HG02943 (cell line): ENCODE measurements around the gene RNF11.
A peak's percentile ranks its signal among the peaks of the same experiment; 100 is the strongest.

Source experiments
- ATAC-seq: cut with Tn5 transposase; IDR thresholded peaks from one replicate; pipeline ENCODE4 v1.9.1; 2021; ENCODE audit warnings: mild to moderate bottlenecking, low read depth, moderate library complexity; ENCODE audit not compliant: unreplicated experiment

Gene RNF11

DNA sequence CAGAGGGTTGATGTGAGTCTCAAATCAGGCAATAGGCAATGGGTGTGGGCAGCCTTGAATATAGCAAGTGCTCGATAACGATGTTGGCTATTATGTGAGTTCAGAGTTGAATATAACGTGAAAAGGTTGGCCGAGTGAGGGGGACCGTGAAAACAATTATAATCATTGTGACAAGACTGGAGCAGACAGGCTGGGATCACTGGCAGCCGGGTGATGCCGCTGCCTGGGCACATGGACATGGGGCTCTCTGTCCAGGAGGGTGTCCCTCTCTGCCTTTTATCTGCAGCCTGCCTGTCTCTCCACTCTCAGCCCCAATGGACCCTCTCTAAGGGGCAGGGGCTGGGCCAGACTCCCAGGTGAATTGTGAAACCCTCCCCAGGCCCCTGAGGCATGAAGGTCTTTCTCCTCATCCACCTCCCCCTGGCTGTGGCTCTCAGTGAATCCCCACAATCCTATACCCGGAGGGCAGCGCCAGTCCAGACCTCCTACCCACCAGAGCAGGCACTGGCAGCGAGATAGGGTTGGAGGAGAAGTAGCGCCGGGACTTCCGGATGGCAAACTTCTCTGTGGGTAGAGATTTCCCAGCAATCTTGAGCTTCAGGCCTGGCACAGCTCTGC, 57.9 kb downstream of the RNF11 start:
- ATAC-seq: no peak

DNA sequence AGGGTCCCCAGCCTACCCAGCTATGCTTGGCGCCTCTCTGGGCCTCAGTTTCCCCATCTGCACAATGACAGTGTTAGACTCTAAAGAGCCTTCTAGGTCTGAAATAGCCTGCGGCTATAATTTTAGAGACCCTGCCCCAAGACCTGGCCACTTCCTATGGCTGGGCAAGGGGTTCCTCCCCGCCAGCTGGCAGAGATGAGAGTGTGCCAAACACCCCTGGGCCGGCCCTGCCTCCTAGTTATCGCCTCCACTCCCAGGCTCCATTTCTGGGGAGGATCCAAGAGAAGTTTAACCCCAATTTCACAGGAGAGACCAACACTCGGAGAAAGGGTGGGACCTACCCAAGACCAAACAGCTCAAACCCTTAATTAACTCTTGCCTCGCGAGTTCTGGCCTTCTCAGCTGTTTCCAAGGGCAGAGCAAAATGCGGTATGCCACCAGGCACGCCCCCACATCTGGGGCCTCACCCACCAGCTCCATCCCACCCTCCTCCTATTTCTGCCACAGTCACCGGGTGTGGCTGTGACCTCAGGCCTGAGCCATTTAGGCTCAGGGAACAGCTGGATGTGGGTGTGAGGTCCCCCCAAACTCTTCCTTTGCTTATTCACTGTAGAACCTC, 58.6 kb downstream of the RNF11 start:
- ATAC-seq: no peak

DNA sequence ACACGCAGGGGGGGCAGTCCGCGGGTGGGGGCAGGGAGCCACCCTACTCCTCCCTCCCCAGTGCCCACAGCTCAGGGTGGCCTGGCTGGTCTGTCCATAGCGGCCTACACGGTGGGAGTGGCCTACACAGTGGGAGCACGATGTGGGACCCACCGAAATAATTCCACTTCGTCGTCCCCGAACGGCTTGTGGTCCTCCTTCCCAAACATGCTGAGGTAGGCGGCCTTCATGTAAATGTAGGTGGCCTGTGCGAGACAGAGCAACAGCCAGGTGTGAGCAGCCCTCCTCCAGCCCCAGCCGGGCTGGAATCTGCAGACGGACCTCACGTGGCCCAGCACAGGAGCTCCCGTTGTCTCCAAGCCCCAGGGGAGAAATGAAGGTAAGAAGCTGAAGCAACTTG, 59.9 kb downstream of the RNF11 start:
- no peak for ATAC-seq

DNA sequence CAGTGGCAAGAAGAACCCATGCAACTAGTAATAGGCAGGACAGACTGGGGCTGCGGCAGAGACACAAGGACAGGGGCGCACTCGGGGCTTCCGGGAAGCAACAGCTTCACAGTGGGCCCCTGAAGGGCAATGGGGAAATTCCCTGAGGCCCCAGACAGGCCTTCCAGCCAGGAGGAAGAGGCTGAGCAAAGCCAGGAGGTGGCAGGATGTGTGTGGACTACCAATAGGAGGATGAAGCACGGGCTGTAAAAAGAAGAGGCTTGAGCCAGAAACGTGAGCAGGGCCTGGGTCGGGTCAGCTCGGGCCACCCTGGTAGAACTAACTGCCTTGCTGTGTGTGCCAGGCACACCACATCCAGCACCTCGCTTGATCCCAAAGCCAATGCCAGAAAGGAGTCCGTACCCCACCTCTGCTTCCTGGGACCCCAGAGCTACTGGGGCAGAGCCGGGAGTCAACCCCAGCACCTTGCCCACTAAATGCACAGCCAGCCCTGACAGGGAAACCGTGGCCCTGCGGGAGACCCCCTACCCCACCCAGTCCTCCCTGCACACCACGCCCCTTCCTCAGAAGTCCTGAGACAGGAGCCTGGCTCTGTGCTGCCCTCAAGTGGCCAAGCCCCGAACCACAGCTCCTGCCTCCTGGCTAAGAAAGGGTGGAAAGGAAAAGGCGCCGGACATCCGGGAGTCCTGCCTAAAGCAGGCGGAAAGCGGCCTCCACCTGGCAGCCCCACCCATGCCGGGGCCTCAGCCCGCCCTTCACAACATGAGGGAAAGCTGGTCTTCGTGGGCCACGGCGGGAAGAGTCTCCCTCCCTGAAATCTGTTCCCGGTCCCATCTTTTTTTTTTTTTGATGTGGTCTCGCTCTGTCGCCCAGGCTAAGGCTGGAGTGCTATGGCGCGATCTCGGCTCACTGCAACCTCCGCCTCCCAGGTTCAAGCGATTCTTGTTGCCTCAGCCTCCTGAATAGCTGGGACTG, 60.6 kb downstream of the RNF11 start:
- peak; percentile 56 for ATAC-seq

DNA sequence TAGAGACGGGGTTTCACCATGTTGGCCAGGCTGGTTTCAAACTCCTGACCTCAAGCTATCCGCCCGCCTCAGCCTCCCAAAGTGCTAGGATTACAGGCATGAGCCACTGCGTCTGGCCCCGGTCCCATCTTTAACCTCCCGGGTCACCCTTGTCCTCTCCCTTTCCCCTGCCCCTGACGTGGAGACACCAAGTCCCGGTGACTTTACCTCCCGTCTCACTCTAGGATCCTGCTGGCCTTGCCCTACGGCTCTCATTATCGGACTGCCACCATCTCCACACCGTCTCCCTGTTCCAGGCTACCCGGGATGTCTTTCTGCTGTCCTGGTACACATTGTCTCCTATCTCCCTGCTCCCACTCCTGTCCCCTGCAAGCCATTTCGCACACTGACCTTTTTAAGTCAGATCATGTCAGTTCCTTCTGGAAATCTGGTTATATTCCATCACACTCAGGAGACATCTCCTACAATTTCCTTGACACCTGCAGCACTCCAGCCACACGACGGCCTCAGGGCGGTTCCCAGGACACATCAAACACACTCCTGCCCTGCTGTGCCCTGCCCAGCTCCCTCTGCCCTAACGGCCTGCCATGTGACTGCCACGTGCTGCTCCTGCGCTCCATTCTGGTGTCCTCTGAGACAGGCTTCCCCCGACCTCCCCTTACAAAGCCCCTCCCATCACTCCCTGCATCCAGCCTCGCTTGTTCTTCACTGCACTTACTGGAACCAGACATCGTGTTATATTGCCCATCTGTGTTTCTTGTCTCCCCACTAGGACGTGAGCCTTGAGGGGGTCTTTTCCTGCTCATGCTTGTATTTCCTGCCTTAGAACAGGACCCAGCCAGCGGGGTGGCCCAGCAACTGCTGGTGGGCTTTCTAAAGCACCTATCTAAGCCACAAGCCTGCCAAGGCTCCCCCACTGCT, 61.6 kb downstream of the RNF11 start:
- no peak for ATAC-seq

DNA sequence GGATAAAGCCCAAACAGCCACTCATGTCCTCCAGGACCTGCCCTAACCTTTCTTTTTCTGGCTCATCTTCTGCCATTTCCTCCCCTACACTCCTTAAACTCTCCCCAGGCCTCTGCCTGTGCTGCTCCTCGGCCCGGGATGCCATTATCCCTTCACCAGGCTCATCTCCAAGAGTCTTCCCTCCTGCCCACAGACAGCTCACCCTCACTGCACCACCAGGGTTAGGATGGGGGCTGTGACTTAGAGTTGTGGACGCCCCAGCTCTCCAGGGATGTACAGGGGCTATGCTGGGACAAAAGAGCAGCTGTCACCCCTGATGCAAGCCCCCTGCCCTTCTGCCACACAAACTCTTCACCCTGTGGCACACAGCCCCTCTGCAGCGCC, 62.2 kb downstream of the RNF11 start:
- no peak for ATAC-seq

DNA sequence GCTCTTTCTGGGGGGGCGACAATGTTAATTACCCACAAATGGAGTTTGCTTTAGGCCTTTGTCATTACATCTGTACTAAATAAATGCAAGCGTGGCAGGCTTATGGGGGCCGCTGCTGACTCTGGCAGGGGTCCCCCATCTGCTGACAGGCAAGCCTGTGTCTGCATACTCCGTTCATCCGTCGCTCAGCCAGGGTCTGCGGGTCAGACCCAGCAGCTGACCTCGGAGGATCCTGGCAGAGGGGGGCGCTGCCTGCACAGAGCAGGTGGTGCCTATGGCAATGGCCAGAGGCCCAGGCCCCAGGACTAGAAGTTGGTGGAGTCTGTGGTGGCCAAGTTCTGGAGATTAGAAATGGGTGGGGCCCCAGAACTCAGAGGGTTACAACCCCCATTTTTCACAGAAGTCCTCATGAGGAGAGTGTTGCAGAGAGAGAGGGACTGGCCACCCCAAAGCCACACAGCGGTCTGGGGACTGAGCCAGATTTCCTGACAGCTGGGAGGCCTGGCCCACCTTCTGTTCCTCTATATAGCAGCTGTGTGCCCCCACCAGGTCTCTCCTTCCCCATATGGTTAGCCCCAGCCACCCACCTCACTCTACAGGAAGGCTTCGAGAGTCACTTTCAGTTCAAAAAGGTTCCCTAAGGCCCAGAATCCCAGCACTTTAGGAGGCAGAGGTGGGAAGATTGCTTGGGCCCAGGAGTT, 63.3 kb downstream of the RNF11 start:
- no peak for ATAC-seq

DNA sequence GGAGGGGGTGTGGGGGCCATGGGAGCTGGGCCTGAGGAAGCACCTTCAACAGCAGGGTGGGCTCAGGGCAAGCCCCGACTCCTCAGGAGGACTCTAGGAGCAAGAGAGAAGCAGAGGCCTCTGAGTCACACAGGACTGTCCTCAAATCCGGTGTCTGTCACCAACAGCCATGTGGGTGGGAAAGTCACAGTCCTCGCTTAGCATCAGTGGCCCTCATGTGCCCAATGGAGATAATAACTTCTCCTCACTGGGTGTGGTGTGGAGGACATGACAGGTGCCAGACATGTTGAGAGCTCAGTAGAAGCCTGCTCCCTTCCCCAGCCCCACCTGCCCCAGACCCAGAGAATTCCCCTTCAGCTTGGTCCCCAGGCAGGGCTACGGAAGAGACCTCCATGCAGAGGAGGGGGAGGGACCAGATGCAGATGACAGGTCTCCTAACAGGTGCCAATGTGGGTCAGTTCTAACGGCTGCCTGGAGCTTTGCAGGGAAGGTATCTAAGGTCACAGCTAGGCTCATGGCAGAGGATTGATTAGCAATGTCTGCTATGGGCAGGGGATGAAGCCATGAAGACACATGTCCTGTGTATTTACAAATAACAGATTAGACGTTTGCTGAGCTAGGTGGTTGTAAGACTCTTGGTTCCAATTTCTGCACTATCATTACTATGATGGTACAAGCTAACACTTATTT, 64.1 kb downstream of the RNF11 start:
- no peak for ATAC-seq

DNA sequence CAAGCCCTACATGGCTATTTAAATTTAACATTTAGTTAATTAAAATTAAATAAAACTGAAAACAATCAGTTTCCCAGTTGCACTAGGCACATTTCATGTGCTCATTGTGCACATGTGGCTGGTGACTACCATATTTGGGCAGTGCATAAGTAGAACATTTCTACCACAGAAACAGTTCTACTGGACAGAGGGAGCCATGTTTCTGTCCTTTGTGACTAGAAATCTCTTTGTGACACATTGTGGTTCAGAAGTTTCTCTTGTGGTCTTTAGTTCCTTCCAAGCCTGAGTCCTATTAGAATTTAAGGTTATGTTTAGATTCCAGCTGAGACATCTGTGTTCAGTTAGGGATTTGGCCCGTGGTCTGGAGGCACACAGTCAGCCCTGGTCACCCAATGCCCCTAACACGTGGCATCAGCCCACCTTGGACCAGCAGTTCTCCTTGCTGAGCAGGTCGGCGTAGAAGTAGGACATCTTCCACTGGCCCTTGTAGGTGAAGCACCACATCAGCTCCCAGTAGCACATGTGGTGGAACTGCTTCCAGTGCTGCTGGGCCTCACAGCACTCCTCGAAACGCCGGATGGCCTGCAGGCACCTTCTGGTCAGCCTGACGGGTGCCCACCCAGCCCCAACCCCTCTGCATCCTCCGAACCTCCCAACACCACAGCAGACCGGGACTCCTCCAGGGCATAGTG, 65.2 kb downstream of the RNF11 start:
- no peak for ATAC-seq

DNA sequence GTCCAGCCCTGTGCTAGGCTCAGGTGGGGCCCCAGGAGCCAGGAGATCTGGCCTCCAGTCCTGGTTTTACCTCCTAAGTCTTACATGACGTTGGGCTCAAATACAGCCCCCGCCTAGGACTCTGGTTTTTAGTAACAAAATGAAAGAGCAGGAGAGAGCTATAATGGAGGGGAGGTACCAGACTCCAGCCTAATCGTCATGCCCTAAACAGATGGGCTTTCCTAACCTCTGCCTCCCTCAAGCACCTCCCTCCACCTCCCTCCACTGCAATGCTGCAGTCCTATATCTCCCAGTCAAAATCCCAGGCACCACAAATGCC, 65.7 kb downstream of the RNF11 start:
- ATAC-seq: no peak

DNA sequence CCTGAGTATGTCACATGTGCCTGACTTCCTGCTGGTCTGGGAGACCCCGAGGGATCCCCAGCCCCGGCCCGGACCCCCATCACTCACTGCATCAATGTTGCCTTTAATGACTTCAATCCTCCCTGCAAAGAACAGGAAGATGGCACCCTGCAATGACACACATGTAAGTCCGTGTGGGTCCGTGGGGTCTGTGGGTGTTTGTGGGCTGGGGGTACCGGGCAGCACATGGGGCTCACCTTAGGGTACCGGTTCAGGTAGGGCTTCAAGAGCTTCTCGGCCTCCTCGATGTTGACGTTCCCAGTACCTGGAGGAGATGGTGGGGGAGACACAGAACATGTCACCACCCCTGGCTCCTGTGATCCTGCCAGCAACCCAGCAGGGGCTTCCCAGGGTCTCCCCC, 66.2 kb downstream of the RNF11 start:
- no peak for ATAC-seq

DNA sequence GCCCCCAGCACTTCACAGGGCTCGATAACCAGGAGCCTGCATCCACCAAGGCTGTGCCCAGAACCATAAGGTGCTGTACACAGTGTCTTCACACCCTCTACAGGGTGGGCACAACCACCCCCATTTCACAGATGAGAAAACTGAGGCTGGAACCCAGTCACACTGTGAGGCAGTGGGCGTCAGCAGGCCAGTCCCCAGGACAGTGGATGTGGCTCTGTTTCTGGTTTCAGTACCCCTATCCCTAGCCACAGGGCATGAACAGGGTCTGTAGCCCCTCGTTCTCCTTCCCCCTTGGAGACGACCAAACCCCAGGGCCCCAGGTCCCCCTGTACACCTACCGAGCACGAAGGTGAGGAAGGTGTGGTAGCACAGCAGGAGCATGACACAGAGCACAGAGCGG, 66.7 kb downstream of the RNF11 start:
- no peak for ATAC-seq

DNA sequence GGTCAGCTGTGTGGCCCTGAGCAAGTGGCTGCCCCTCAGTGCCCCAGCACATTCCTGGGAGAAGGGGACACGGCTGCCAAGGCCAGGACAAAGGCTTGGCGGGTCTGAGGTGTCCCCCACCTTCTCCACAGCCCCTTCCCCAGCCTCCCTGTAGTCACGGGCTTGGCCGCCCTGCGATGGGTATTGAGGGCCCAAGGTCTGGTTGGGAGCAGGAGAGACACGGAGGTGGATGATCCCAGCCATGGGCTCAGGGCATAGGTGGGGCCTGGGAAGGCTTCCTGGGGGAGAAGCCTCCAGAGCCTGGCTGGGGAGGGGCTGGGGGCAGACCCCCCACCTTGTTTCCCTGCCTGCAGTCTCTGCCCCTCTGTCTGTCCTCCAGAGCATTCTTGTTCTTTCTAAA, 67.2 kb downstream of the RNF11 start:
- no peak for ATAC-seq

DNA sequence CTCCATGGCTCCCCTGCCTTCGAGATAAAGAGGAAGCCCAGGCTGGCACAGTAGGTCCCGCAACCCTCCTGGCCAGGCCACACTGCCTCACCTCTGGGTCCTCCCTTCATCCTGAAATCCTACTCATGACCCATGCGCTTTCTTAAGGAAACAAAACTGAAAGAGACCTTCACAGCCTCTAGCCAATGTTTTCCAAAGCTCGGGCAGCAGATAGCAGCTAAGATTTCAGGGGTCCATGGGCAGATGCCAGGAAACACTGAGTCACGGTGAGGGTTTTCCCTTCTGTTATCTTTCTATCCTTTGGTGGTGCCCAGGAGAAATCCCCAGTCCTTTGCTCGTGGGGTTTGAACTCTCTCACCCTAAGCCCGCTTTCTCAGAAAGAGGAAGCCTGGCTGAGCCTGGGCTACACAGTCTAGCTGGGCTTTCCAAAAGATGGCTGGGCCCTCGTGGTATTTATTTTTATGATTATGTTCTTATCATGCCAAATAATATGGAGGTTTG, 67.7 kb downstream of the RNF11 start:
- ATAC-seq: no peak

DNA sequence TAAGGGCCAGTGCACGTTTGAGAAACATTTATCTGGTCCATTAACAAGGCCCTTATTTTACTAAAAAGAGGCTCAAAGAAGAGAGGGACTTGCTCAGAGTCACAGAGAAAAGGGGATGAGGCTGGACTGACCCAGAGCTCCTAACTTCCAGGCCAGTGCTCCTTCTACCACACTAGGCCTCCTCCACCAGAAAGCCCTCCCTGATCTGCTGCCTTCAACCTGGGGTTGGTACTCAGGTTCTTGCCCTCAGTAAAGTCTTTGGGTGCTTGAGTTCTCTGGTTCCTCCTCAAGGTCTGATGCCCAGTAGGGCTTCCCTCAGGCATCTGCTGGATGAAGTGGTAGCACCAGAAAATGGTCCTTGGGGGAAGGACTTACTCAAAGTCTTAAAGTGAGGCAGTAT, 68.3 kb downstream of the RNF11 start:
- no peak for ATAC-seq

DNA sequence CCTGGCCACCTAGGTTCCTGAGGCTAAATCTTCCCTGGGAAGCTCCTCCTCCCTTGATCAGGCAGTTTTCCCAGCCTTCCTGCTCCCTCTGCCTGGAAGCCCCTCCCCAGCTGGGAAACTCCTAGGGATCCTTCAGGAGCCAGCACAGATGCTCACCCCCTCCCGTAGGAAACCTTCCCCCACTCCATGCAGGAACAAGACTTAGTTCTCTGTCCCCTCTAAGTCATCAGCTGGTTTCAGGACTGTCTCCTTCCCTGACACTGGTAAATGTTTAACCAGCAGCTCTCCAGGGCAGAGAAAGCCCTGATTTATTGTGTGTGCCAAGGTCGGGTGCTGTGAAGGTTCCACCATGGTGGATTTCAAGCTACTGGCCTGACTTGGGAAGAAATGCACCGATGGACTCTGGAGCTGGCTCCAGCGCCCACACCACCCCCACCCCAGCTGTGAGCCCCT, 69.3 kb downstream of the RNF11 start:
- no peak for ATAC-seq

DNA sequence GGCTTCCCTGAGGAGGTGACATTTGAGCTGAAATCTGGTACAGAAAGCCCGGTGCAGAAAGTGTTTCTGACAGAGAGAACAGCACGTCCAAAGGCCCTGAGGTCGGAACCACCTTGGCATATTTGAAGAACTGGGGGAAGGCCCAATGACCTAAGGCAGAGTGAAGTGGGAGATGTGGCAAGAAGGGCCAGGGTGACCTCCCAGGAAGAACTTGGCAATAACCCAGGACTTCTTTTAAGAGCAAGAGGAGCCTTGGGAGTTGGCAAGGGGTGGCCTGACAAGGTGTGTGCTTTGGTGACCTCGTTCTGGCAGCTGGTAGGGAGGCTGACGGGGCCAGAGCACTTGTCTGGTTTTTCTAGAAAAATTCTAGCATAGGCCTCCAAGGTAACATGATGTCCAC, 70.9 kb downstream of the RNF11 start:
- no peak for ATAC-seq

DNA sequence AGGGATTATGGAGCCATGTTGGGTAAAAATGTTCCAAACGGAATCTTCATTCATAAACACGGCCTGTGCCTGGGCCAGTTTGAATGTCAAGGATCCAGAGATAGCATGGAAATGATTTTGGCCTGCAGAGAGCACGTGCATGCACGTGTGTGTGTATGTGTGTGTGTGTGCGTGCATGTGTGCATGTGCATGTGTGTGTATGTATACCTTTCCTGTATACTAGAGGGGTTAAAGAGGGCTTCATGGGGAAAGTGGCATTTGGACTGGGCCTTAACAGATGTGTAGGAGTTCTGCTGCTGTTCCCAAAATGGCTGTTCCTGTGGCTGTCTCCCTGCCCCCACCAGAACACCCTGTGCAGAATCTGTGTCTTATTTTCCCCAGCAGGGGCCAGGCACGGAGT, 72.6 kb downstream of the RNF11 start:
- ATAC-seq: no peak

DNA sequence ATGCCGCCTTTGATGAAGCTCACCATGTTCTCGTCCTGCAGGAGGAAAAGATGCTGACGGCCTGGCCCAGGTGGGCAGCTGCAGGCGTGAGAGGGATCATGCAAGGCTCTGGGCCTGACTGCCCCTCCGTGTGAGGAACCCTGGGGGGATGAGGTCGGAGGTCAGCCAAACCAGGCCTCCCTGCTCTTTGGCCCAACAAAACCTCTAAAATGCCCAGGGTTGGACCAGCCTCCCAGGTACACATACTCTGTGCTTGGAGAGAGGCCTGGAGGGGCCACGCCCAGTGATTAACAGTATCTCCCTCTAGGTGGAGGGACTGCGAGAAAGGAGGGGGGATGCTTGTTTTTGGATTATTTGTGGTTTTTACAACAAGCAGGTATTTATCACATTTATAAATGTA, 73.2 kb downstream of the RNF11 start:
- ATAC-seq: no peak
